GM21576 (cell line): Measurements from ENCODE around the gene IFI6.
"Not testable (repeated sequence)": the region's sequence is repeated elsewhere in the genome, so short reads cannot be mapped to it uniquely, and the experiment has no call there.

Experiments used
- ATAC-seq: cut with Tn5 transposase; IDR thresholded peaks from one replicate; pipeline ENCODE4 v1.9.1; 2021; ENCODE audit warnings: mild to moderate bottlenecking, moderate library complexity; ENCODE audit not compliant: unreplicated experiment

Gene IFI6

DNA sequence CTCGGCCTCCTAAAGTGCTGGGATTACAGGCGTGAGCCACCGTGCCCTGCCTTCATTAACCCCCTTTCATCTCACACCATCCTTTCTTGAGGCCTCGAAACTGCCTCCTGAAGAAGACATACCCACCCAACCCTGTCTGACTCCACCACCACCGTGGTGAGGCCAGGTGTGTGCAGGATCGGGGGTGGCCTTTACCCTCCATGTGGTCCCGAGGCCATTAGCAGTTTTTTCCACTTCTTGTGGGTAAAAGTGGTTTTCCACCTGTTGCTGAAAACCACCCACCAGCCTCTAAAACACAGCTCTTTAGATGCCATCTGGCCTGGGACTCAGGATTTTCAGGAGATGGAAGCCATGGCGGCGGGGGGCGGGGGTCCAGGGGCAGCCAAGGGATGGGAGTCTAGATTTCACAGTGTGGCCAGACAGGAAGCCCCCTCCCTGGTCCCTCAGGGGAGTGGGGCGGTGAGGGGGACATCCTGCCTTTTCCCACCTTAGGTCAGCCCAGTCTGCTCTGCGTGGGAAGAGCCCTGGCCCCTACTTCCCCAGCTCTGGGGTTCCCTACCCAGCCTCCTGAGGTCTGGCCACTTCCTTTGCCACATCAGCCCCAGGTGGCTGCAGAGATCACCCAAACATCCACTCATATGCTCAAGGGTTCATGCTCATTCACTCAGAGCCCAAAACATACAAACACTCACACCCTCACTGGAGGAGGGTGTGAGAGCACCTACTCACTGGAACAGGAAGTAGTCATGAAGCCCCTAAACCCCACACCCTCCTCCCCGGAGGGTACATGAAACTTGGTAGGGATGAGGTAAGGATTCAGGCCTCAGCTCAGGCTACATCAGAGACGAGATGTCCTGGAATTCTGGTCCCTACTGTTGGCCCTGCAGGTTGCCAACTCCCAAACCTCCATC is 39.4 kb downstream of the IFI6 start:
- ATAC-seq: peak; percentile 26

DNA sequence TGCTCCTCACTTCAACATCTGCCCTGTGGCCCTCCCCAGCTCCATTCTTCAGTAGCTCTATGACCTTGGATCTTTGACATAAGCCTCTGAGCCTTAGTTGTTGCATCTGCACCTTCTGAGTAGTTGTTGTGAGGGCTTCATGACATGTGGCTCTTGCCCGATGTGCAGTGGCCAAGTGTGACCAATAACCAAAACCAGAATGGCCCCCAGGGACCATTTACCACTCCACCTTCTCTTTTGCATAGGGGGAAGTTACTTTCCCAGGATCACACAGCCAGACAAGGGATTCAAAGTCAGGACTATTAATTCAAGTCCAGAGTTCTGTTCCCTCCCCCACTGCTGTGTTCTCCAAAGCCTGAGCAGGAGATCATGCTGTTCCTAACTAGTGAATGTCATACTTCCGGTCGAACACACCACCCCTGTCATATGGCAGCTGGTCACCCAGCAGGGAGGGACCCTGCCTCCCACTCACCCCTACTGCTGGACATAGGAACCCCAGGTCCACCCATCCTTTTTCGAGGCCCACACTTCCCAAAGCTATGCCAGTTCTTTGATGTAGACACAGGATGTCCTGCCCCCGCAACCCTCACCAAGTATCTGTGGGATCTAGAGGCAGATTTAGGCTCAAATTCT is 41.0 kb downstream of the IFI6 start:
- ATAC-seq: no peak

GRCh38 chr1:27628712-27629111 is 43.3 kb downstream of the IFI6 start:
- ATAC-seq: no peak

DNA sequence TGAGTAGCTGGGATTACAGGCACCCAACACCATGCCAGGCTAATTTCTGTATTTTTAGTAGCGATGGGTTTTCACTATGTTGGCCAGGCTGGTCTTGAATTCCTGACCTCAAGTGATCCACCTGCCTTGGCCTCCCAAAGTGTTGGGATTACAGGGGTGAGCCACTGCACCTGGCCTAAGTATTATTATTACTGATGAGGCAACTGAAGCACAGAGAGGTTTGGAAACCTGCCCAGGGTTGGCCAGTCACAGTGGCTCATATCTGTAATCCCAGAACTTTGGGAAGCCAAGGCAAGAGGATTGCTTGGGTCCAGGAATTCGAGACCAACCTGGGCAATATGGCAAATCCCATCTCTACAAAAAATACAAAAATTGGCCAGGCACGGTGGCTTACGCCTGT is 44.3 kb downstream of the IFI6 start:
- not testable (repeated sequence) for ATAC-seq

GRCh38 chr1:27627061-27627460 is 44.9 kb downstream of the IFI6 start:
- ATAC-seq: no peak

DNA sequence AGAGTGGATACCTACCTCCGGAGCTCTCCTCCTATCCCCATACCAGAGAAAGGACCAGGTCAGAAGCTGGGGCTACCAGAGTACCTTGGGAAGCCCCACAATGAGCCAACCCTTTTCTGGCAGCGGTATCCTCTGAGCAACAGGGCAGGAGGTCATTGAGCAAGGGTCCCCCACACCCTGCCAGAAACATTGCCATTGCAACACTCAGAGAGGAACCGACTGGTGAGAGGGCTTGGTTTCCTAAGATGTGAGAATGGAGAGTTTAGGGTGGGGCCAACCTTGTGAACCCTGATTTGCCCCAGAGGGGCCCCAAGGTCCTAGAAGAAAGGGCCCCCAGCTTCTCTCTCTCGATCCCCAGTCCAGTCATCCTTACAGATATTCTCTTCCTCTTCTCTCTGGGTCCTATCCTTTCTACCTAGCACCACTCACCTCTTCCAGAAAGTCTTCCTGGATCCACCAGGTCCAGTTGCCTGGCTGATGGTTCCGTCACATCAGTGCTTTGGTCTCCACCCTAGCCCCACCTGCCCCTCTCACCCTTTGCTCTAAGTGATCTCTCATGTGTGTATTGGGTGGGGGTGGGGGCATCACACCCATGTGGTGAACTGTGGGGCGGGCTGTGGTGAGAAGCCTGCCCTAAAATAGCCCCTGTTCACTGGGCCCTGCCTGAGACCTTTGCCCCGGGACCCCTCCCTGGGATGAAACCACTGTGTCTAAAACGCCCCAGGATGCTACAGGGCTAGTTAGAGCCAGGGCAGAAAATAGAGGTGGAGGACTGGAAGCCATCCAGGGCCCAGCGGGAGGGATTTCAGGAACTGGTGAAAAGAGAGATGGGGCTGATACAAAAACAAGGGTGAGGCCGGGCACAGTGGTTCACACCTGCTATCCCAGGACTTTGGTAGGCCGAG is 45.7 kb downstream of the IFI6 start:
- no peak for ATAC-seq

- ATAC-seq: no peak
Measured at GRCh38 chr1:27624467-27625178, 47.4 kb downstream of the IFI6 start.

DNA sequence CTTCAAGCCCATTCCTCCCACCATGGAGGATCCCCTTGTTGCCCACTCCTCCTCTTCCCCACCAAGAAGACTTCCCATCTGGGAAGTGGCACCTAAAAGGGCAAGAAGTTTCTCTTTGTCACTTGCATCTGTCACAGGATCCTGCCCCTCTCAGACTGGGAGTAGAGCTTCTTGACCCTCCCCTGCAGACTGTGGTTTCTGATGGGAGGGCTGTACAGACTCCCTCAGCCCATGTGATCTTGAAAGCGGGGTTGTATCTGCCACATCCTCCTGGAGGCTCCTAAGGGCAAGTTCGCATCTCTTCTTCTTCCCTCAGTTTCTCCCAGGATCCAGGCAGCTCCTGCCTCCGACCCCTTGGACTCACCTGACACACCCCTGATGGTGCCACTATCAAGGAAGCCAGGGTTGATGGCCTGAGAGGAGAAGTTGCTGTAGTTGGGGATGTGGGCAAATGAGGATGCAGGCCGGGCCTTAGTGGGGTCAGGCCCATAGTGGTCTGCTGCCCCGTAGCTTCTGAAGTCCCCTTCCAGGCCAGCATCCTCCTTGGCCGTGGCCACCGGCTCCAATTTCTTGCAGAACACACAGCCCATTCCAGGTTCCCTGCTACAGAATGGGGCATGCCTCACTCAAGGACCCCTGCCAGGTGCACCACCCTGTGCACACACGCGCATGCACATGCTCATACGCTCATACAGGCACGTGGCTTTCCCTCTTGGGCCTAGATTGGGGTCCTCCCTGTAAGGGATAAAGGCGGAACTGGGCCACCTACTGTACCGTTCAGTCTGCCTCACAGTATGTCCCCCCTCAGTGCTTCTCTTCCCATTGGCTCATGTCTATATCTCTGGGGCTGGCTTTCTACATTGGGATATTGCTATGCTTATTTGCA is 48.4 kb downstream of the IFI6 start:
- no peak for ATAC-seq

DNA sequence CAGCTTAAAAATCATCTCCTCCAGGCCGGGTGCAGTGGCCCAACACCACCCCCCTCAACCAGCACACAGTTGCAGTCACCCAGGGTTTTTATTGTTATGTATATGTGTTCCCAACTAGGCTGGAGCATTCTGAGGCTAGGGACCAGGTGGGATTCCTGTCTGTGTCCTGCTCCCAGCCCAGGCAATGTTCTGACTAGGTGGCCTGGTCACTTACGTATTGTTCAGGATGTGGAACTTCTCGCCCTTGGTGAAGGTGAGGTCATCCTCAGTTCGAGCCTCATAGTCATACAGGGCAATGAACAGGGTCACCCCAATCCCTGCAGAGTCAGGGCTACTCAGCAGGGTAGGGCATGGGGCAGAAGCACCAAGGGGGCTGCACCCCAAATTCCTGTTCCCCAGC is 49.2 kb downstream of the IFI6 start:
- ATAC-seq: no peak

DNA sequence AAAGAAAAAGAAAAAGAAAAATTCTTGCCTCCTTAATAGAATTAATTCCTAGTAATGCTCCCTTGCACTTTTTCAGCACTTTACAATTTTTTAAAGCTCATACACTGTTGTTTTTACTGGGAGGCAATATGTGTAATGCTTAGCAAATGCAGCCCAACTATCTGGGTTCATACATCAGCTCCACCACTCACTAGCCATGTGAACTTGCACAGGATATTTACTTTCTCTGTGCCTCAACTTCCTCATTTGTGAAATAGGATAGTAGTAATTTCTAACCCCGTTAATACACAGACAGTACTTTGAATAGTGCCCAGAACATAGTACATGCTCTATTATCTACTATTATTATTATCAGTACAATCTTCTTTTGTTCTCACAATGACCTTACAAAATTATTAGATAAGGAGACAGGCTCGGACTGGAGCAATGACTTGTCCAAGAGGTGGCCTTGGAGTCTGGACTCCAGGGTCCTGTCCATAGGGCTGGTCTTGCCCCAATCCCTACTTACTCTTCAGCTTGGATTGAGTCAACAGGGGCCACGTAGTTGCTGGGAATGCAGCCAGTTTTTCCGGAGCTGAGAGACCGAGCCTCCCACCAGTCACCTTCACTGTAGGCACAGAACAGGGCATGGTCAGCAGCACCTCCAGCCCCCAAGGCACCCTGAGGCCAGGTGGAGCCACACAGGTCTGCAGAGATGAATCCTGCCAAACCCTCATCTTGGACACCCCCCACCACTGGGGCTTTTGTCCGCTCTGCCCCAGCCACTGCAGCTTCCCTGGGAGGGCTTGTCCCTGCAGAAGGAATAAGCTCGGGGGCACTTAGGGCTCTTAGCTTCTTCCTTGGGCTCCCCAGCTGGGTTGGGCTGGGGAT is 50.7 kb downstream of the IFI6 start:
- no peak for ATAC-seq

DNA sequence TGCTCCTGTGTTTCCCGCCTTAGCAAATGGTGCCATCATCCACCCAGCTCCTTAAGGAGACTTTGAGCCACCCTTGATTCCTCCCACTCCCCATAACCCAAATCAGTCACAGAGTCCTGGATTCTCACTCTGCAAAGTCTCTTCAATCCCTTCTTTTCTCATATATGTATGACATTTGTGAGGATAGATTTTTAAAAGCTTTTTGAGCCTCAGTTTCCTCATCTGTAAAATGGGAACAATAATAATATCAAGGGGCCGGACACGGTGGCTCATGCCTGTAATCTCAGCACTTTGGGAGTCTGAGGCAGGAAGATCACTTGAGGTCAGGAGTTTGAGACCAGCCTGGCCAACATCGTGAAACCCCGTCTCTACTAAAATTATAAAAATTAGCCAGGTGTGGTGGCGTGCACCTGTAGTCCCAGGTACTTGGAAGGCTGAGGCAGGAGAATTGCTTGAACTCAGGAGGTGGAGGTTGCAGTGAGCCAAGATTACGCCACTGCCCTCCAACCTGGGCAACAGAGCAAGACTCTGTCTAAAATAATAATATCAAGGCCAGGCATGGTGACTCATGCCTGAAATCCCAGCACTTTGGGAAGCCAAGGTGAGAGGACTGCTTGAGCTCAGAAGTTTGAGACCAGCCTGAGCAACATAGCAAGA is 52.1 kb downstream of the IFI6 start:
- ATAC-seq: not testable (repeated sequence)

GRCh38 chr1:27618341-27619082 is 53.5 kb downstream of the IFI6 start:
- no peak for ATAC-seq

DNA sequence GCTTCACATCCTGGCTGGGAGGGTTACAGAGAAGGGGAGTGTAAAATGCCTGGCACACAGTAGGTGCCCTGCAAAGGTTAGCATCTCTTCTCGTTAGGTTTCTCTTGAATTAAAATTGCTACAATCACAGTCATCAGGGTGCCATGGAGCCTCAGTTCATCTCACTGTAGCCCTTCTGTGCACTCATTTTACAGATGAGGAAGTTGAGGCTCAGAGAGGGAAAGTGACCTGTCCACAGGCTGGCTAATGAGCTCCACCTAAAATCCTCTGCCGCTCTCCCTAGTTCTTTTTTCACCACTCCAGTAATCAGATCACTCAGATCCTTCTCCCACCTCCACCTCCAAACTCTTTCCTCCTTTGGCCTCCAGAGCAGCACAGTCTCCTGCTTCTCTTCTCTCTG is 54.6 kb downstream of the IFI6 start:
- ATAC-seq: no peak

GRCh38 chr1:27616441-27616840 is 55.6 kb downstream of the IFI6 start:
- no peak for ATAC-seq
